Activated T-helper 2 cell treated with anti-CD3 and anti-CD28 coated beads, Interferon-gamma antibody, Interleukin-2, Interleukin-4, amounts not matched to agents 10 μg/mL and 5 μg/mL and 100 μg/mL, durations not matched to agents 14 hours and 24 hours and 36 hours (primary cell): ENCODE measurements around the gene FGD5. TPM values are rescaled to one million over a fixed set of nuclear protein-coding genes. Genes with fewer than 3 reads are reported as not detected.
"Not testable (repeated sequence)": the region's sequence is repeated elsewhere in the genome, so short reads cannot be mapped to it uniquely, and the experiment has no call there.

Source experiments
- DNase-seq: peaks from one replicate; pipeline ENCODE4 v3.0.0; 2021; ENCODE audit warnings: low spot score
- H3K27ac Mint-ChIP-seq: one replicate; pipeline ENCODE4 v1.8.0; 2021; ENCODE audit warnings: mixed read lengths
- H3K27me3 Mint-ChIP-seq: one replicate; pipeline ENCODE4 v1.8.0; 2021; ENCODE audit warnings: low read depth, mixed read lengths
- H3K36me3 Mint-ChIP-seq: one replicate; pipeline ENCODE4 v1.8.0; 2021; ENCODE audit warnings: low read depth, mixed read lengths
- H3K4me1 Mint-ChIP-seq: one replicate; pipeline ENCODE4 v1.8.0; 2021; ENCODE audit warnings: low read depth, mixed read lengths
- H3K4me3 Mint-ChIP-seq: one replicate; pipeline ENCODE4 v1.8.0; 2021; ENCODE audit warnings: low read depth, mild to moderate bottlenecking, moderate library complexity, mixed read lengths
- H3K9me3 Mint-ChIP-seq: one replicate; pipeline ENCODE4 v1.8.0; 2021; ENCODE audit warnings: mixed read lengths
- intact Hi-C: fragments of 100-400 bp; cut with micrococcal nuclease; formaldehyde crosslinking; loops from one replicate; pipeline ENCODE4 v1.15.1; 2023
- total RNA-seq: library from RNA; stranded (reverse); gene quantifications from 2 replicates; pipeline ENCODE4 v1.2.3, GENCODE V29; 2022

The FGD5 gene
- total RNA-seq, 1 donor from 2014 or later = 0.09 TPM

- Mint-ChIP-seq H3K9me3 (no peaks in the 10 kb centered on the region), H3K27me3 (peaks cover 31% of the 10 kb centered on the region), H3K36me3 (no peaks in the 10 kb centered on the region), H3K4me1 (peaks cover 10% of the 10 kb centered on the region), H3K4me3 (no peak overlapping the region), H3K27ac (no peak overlapping the region)
- intact Hi-C loops = no loop called here
- DNase-seq = no peak
Observed at GRCh38 chr3:14890476-14890875, 71.7 kb downstream of the FGD5 start.

GRCh38 chr3:14891135-14892132 lies 72.7 kb downstream of the FGD5 start:
- Mint-ChIP-seq H3K4me1 (peaks cover 2% of the 10 kb centered on the region), H3K36me3 (no peaks in the 10 kb centered on the region), H3K27me3 (peaks cover 30% of the 10 kb centered on the region), H3K27ac (no peak overlapping the region), H3K9me3 (no peaks in the 10 kb centered on the region), H3K4me3 (no peak overlapping the region)
- intact Hi-C loops = no loop called here
- DNase-seq = no peak

GRCh38 chr3:14892226-14892625 lies 73.5 kb downstream of the FGD5 start:
- H3K36me3 Mint-ChIP-seq = no peaks in the 10 kb centered on the region

GRCh38 chr3:14894085-14894484 lies 75.3 kb downstream of the FGD5 start:
- H3K36me3 Mint-ChIP-seq = no peaks in the 10 kb centered on the region
- no peak overlapping the region for H3K4me3 Mint-ChIP-seq
- no peaks in the 10 kb centered on the region for H3K9me3 Mint-ChIP-seq
- H3K27me3 Mint-ChIP-seq = peaks cover 25% of the 10 kb centered on the region
- DNase-seq = no peak
- intact Hi-C loops = no loop called here
- H3K27ac Mint-ChIP-seq = no peak overlapping the region
- H3K4me1 Mint-ChIP-seq = peaks cover 2% of the 10 kb centered on the region

More at GRCh38 chr3:14892226-14892625, 73.5 kb downstream of the FGD5 start:
- Mint-ChIP-seq H3K27me3 (peaks cover 27% of the 10 kb centered on the region), H3K27ac (no peak overlapping the region), H3K4me1 (no peaks in the 10 kb centered on the region), H3K4me3 (no peak overlapping the region), H3K9me3 (no peaks in the 10 kb centered on the region)
- DNase-seq = no peak
- intact Hi-C loops = no loop called here

GRCh38 chr3:14897266-14897665 lies 78.5 kb downstream of the FGD5 start:
- Mint-ChIP-seq H3K4me3 (no peak overlapping the region), H3K36me3 (no peaks in the 10 kb centered on the region), H3K27ac (no peak overlapping the region), H3K9me3 (no peaks in the 10 kb centered on the region), H3K27me3 (peaks cover 15% of the 10 kb centered on the region), H3K4me1 (peaks cover 4% of the 10 kb centered on the region)
- no peak for DNase-seq
- intact Hi-C loops = no loop called here

- no peak for DNase-seq
- intact Hi-C loops = no loop called here
- Mint-ChIP-seq H3K4me1 (peaks cover 4% of the 10 kb centered on the region), H3K4me3 (no peak overlapping the region), H3K27ac (no peak overlapping the region), H3K36me3 (no peaks in the 10 kb centered on the region), H3K27me3 (peaks cover 14% of the 10 kb centered on the region), H3K9me3 (no peaks in the 10 kb centered on the region)
Observed at GRCh38 chr3:14898929-14899328, 80.2 kb downstream of the FGD5 start.

- Mint-ChIP-seq H3K4me3 (no peak overlapping the region), H3K36me3 (no peaks in the 10 kb centered on the region), H3K27me3 (peaks cover 12% of the 10 kb centered on the region), H3K9me3 (peaks cover 2% of the 10 kb centered on the region), H3K27ac (no peak overlapping the region), H3K4me1 (peaks cover 4% of the 10 kb centered on the region)
- no peak for DNase-seq
- intact Hi-C loops = no loop called here
Observed at GRCh38 chr3:14899993-14900618, 81.3 kb downstream of the FGD5 start.

GRCh38 chr3:14900881-14901873 lies 82.4 kb downstream of the FGD5 start:
- peaks cover 5% of the 10 kb centered on the region for H3K9me3 Mint-ChIP-seq
- H3K4me1 Mint-ChIP-seq = peaks cover 4% of the 10 kb centered on the region
- DNase-seq = no peak
- no peaks in the 10 kb centered on the region for H3K36me3 Mint-ChIP-seq
- no peak overlapping the region for H3K4me3 Mint-ChIP-seq
- H3K27ac Mint-ChIP-seq = no peak overlapping the region
- intact Hi-C loops = no loop called here
- peaks cover 6% of the 10 kb centered on the region for H3K27me3 Mint-ChIP-seq

- H3K4me3 Mint-ChIP-seq = no peak overlapping the region
- peaks cover 5% of the 10 kb centered on the region for H3K9me3 Mint-ChIP-seq
- peaks cover 5% of the 10 kb centered on the region for H3K27me3 Mint-ChIP-seq
- intact Hi-C loops = no loop called here
- no peak overlapping the region for H3K27ac Mint-ChIP-seq
- no peak for DNase-seq
- peaks cover 4% of the 10 kb centered on the region for H3K4me1 Mint-ChIP-seq
- H3K36me3 Mint-ChIP-seq = no peaks in the 10 kb centered on the region
Observed at GRCh38 chr3:14902719-14903118, 84.0 kb downstream of the FGD5 start.

GRCh38 chr3:14903501-14903900 lies 84.7 kb downstream of the FGD5 start:
- H3K27ac Mint-ChIP-seq, H3K36me3 Mint-ChIP-seq, H3K9me3 Mint-ChIP-seq, DNase-seq, H3K4me3 Mint-ChIP-seq, H3K27me3 Mint-ChIP-seq, H3K4me1 Mint-ChIP-seq, intact Hi-C loops: not testable (repeated sequence)

GRCh38 chr3:14905055-14905657 lies 86.4 kb downstream of the FGD5 start:
- intact Hi-C loops = no loop called here
- Mint-ChIP-seq H3K27me3 (peaks cover 5% of the 10 kb centered on the region), H3K4me3 (no peak overlapping the region), H3K9me3 (peaks cover 5% of the 10 kb centered on the region), H3K4me1 (no peaks in the 10 kb centered on the region), H3K36me3 (no peaks in the 10 kb centered on the region), H3K27ac (no peak overlapping the region)
- DNase-seq = no peak

- DNase-seq = no peak
- no peak overlapping the region for H3K27ac Mint-ChIP-seq
- intact Hi-C loops = no loop called here
- peaks cover 5% of the 10 kb centered on the region for H3K9me3 Mint-ChIP-seq
- H3K27me3 Mint-ChIP-seq = peaks cover 5% of the 10 kb centered on the region
- H3K36me3 Mint-ChIP-seq = no peaks in the 10 kb centered on the region
- H3K4me1 Mint-ChIP-seq = no peaks in the 10 kb centered on the region
- H3K4me3 Mint-ChIP-seq = no peak overlapping the region
Observed at GRCh38 chr3:14906355-14906971, 87.7 kb downstream of the FGD5 start.
